Fibroblast of peridontal ligament (primary cell): ENCODE measurements around the gene DOCK1.
A peak's percentile ranks its signal among the peaks of the same experiment; 100 is the strongest.

ENCODE experiments used
- DNase-seq: peaks from one replicate; pipeline ENCODE4 v3.0.0-alpha.2; 2010; ENCODE audit errors: extremely low read depth

Gene DOCK1

DNA sequence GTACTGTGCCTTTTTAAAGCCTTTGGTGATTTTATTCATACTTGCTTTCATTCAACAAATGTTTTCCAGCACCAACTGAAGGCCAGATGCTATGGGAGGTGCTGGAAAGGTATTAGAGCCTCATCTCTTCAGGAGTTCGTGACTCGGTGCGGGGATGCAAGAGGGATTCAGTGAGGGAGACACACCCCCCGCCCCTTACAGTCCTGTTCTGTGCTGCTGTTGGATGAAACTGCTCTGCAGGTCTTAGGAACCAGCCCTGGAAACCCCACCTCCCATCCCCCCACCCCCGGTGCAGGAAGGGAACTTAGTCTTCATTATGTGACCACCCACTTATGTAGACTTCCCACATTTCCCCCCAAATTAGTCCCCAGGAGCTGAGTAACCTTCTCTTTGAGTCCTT, 180.7 kb downstream of the DOCK1 start:
- DNase-seq = no peak

DNA sequence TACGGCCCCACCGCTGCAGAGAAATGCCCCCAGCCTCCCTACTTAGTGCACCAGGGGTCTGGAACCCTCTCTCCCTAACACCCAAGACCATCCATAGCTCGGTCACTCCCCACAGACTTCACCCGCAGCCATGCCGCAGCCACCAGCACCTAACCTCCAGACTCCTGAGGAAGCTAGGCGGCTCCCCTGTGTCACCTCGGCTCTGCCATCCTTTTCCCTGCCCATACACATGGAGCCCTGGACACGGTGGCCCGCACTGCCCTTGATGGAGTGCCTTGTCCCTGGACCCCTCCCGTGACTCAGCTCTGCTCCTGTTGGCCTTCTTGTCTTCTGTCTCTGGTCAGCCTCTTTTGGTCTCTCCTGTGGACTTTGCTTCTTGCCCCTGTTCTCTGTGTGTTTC, 183.7 kb downstream of the DOCK1 start:
- DNase-seq = no peak

DNA sequence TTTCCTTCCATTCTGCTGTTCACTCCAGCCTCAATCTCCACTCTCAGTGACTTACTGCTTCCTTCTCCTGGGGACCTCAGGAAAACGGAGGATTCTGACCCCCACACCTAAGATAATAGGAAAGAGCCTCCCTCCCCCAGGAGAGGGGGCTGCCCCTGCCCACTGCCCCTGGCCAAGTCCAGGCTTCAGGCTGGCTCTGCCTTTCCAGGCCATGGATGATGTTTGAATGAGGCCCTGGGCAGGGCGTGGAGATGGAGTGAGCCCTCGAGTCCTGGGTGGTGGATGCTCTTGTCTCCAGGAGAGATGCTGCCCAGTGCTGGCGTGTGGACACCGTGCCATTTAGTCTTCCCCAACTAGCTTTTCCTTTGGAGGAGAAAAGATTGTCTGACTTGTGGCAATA, 184.2 kb downstream of the DOCK1 start:
- no peak for DNase-seq

DNA sequence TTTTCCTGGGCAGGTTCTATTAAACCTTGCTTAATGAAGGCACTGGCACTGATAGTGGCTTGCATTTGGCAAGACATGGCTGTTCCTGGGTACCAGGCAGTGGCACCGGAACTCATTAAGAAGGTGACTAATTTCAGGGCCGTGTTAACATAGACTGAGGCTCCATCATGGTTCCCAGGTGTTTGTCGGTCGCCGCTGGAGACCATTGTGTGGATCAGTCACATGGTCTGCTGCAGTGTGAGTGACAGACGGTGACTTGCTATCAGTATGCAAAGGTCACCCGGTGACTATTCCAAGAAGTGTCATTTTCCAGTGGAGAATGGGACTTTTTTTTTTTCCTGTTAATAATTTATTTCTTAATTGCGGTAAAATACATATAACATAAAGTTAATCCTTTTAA, 184.9 kb downstream of the DOCK1 start:
- DNase-seq = no peak

DNA sequence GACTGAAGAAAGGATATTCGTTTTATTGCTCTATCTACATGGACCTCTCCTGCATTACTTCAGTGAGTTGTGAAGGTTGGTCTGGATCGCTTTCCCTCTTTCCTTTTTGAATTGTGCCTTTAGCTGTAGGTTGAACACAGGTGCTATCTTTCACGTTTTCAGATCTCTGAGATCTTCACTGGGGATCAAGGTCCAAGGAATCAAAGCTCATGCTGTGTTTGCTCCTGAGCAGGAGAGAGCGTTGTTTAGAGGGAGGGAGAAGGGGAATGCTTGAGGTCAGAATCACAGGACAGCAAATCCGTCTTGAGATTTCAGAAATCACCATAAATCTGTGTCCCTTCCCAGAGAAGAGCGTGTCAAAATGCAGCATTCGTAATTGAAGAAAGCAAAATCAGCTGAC, 186.1 kb downstream of the DOCK1 start:
- no peak for DNase-seq

DNA sequence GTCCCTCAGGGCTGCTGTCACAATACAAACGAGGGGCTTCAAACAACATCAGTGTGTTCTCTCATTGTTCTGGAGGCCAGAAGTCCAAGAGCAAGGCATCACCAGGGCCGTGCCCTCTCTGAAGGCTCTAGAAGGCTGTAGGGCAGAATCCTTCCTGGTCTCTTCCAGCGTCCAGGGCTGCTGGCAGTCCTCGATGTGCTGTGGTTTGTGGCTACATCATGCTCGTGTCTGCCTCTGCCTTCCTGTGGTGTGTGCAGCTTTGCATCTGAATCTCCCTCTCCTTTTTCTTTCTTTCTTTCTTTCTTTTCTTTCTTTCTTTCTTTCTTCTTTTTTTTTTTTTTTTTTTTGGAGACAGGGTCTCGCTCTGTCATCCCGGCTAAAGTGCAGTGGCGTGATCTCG, 187.7 kb downstream of the DOCK1 start:
- no peak for DNase-seq

DNA sequence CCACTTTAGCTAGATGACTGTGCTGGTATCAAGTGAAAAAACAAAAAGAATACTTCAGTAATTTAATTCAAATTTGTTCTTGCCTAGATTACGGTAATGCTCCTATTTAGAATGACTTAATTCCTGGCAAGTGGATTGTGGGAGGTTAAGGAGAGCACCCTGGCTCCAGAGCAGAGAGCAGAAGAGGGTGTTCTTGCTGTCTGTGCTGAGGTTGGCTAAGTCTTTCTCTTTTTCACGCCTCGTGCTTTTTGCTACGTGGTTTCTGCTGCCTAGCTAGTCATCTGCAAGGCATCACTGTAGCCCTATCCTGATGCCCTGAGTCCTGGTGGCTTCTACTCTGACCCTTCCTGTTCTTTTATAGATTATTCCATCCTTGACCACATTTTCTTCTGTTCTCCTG, 189.8 kb downstream of the DOCK1 start:
- no peak for DNase-seq

DNA sequence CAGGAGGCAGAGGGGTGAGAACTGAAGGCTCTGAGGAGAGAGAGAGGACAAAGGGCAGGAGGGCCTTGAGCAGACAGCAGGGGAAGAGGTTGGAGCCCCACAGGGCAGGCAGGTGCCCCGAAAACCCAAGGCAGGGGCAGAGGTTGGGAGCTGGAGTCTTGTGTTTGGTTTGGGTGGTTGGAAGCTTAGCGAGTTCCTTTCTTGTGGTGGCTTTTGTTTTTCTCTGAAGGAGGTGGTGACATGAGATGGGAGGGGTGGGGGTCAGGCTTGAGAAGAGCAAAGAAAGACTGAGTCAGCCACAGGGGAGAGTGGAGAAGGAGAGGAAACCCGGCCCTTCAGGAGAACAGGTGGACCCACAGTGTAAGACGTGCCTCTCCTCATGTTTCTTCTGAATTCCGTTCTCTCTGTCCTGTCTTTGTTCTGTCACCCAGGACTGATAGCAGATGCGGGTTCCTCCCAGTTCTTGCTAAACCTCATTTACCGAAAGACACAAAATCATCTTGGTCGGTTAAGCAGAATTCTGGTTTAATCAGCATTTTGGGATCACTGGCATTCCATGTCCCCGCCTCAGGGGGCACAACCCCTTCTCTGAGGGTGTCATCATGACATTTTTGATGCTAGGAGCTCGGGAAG, 195.9 kb downstream of the DOCK1 start:
- no peak for DNase-seq

DNA sequence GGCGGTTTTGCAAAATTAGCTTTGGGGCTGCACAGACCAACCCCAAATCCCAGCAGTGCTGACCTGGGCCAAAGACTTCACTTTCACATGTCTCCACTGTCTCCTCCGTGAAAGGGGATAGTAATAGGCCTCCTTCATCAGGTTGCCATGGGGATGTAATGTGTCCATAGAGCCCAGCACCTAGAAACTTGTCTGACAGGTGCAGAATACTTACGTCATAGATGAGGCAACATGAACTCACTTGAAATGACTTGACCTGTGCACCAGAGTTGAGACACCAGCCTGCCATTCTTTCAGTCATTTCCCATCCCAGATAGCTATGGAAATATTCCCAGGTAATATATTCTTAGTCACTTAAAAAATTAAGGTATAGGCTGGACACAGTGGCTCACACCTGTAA, 196.9 kb downstream of the DOCK1 start:
- DNase-seq = no peak

DNA sequence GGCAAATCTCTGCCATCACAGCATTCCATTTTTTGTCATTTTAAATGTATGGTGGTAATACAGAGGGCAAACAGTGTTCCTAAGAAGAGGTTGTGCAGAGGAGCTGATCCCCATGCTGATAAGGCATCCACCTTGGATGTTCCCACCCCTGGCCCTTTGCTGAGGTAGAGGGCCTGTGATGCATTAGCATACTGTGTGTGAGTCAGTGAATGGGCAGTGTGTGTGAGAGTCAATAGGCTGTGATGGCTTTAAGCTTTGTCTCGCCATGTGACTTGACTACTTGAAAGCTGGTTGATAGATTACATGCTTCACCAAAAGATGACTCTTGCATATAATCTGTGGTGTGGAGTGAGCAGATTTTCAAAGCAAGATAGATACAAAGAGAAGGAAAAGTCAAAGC, 209.9 kb downstream of the DOCK1 start:
- no peak for DNase-seq

DNA sequence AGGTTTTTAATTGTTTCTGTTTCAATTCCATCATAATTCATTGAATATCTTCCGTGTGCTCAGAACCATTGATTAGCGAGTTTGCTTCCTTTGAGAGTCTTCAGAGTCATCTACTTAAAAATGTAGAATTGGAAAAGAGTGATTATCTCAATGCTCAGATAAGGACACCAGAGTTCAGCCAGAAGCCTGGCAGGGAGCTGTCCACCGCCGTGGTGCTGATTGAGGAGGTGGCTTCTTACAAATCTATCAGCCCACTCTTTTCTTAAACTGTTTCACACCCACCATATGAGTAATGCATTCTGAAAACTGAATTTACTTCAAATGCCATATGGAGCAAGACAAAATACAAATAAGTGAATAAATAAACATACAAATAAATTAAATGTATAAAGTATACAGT, 211.9 kb downstream of the DOCK1 start:
- DNase-seq = peak; percentile 60

DNA sequence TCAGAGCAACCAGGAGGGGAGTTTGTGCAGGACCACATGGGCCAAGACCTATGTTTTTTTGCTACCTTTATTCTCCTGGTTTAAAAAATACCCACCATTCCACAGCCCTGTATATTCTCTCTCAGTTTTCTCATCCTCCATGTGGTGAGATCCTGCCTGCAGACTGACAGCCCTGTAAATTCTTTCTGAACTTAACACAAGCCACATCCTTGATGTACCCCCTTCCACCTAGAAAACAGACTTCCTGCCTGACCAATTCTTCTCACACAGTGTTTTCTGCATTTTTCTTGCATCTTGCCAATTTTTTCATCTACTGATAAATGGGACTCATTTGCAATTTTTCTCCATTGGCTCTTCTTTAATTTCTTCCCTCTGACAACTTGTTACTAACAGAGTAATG, 212.8 kb downstream of the DOCK1 start:
- no peak for DNase-seq

DNA sequence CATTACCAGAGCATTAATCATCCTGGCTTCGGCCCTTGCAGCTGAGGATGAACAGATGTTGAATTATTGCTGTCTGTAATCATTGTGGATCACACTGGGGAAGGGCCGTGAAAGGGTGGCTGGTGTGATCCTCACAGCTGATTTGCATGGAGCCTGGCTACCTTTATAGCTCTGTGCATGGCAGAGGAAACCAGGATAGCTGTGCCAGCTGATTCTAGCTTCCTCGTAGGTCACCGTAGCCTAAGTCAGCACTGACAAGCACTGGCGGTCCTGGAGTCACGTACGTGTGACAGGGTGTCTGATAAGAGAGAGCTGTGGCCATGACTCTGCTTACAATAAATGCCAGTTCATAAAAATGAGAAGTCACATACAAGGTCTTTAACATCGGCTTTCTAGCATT, 214.7 kb downstream of the DOCK1 start:
- DNase-seq = no peak

DNA sequence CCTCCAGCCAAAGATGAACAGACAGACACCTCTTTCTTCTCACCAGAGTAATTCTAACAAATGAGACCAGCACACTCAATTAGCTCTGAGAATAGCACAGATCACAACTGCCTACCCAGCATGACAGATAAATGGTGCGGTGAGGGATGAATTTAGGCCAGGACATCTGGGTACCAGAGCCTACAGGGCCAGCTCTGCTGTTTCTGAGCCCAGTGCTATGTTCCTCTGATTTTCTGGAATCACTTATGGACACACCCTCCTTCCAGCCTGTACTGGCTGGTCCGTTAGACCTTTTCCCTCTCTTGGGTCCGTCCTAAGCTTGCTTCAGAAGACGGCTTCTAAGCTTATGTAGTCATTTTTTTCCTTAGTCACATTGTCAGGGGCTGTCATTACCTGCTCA, 217.6 kb downstream of the DOCK1 start:
- no peak for DNase-seq

DNA sequence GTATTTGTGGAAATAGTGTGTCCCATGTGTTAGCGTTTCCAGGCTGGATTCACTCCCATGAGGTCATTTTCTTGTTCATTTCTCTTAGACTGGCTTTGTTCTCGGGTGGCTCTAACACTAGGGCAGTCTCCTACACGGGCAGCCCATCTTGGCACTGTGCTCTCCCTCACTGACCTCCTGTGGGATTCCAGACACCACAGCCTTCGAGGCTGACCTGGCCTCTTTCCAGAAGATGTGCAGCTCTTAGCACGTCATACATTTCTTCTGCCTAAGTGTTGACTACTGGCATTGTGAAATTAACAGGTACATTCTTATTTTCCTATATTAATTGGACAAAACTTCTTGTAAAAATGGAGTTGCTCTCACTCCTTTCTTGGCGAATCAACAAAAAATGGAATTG, 218.4 kb downstream of the DOCK1 start:
- DNase-seq = no peak

DNA sequence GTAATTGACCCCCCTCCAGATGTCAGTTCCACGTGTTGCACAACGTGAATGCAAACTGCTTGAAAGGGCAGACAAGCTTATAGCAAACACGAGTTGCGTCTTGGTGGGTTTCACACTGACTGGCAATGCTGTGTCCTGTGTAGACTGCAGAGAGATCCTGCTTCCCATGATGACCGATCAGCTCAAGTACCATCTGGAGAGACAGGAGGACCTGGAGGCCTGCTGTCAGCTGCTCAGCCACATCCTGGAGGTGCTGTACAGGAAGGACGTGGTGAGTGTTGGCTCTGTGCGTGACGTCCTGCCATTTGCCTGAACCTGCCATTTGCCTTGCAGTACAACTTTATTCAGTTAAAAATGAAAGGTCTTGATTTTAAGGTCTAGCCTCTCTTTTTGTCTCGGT, 220.1 kb downstream of the DOCK1 start:
- no peak for DNase-seq

DNA sequence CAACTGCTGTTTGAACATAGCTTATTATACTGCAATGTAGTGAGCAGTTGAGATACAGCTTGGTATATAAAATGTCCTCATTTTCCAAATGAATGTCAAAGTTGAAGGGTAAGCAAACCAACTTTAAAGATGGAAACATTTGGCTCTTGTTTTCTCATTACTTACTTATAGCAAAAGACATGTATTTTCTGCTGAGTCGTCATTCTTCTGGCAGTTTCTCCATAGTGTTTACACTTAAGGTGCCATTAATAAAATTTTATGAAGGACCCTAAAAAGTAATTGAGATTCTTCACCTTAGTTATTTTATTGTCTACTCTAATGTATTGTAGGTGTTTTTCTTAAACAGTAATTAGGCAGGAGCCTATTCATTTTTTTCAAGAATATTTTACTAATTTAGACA, 222.6 kb downstream of the DOCK1 start:
- DNase-seq = no peak

DNA sequence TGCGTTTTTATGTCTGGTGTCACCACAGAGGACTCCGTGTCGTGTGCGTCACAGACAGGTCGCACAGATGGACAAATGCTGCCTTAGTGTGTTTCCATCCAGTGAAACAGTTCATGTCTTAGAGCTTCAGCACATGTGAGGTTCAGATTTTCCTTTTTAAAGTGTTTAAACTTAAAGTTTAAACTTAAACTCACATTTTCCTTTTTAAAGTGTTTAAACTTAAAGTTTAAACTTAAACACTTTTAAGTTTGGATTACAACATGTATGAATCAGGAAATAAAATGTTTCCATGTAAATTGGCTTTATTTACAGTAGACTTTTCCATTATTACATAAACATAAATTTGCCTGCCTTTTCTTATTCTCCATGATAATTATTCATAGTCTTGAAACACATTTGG, 223.9 kb downstream of the DOCK1 start:
- no peak for DNase-seq

DNA sequence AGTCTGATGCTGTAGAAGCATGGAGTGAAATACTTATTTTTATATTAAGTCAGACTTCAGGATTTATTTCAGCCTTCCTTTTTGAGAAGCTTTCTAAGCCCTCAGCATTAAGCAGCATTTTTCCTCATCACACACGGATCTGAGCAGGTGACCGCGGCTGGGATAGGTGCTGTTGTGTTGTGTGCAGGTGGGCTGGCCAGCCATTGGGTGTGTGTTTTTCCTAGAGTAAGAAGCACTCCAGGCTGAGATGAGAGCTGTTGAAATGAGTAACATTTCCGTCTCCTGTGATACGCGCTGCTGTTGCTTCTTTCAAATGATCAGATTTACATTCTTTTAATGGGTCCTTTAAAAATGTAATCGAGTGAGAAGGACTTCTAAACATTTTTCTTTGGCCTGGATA, 227.2 kb downstream of the DOCK1 start:
- no peak for DNase-seq

DNA sequence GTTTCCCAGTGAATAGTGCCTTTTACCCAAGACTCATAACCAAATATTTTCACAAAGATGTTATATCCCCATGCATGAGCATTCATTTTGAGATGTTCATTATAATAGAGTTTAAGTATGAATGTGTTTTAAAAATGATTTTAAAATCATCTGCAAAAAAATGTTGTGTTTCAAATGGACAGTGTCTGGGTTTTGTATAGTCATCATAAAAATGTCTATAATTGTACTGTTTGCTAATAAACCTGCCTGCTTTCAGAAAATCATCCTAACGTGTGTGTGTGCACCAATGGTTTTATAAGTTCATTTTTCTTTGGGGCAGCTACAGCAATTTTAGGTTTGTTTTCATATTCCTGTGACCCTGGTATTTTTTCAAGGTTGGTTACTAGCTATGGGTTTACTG, 228.0 kb downstream of the DOCK1 start:
- no peak for DNase-seq

DNA sequence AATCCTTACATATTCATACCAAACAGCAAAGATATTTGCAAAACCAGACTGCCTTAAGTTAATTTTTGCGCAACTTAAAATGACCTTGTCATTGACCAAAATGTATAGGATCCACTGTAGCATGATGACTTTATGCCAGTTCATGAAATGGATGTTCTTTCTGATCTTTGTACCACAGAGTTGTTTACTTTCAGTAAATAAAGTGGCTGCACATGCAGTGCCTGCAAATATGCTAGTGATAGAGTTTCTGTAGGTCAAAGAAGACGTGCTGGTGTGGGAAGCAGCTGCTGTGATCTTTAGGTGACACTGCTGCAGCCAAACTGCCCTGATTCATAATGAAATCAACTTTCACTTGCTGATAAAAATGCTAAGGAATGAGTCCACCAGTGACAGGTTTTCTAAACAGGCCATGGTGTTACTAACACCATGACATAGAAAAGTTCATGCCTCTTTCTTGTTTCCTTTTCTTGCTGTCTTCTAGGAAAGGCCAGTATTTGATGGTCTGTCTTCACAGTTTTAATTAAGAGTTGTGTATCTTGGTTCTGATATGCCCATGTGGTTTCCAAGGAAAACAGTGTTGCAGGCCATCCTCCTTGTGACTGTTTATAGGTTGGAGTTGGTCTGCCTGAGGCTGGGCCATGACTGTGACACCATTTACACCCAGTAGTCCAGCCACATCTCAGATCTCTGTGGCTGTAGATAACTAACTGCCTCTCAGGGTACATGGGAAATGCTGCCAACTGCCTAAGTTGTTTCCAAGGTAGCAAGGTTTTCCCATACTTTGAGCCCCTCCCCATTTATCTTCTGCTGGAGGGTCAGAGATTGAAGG, 228.7 kb downstream of the DOCK1 start:
- no peak for DNase-seq

DNA sequence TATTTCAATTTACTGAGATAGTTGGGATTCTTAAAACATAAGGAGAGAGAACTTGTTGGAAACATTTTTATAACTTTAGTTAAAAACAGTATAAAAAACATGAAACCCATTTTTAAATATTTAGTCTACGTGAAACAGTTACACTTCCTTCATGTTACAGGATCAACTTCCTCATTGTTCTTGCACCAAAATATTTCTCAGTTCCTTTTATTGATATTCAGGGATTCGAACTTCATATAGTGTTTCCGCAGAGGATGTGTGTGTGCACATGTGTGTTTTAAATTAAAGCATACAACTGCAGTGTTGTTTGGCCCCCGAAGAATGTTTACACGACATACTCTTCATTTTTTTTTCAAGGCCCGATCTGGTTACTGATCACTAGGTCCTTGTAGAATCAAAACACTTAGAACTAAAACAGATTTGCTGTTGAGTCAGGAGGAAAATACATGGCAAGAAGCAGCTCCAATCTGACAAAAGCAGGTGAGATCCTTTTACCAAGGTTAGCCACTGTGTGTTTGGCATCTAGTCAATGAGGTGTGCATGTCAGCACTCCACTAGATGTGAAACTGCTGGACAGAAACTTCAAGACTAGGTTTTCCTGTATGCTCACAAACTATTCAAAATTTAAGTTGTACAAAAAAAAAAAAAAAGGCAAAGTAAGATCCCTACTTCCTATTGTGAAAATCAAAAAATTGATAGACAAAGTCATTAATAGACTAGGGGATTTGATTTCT, 230.8 kb downstream of the DOCK1 start:
- DNase-seq = no peak

DNA sequence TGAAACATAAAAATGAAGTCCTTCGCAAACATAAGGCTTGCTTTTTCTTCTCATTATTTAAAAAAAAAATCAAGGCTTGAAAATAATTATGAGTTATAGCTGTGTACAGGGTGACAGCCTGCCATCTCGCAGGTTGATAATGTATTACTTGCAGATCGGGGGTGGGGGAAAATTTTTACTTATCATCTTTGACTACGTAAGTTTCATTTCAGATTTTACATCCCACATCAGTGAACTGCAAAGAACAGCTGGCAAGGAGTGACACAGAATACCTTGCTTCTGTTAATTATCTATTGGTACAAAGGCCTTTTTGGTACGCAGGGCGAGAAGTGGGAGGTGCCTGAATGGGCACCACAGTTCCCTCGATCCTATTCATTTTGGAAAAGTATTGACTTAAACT, 232.2 kb downstream of the DOCK1 start:
- no peak for DNase-seq
